Progenitor cell of endocrine pancreas (in vitro differentiated cells): Measurements from ENCODE around the gene MAP1LC3A. TPM values are rescaled to one million over a fixed set of nuclear protein-coding genes. Genes with fewer than 3 reads are reported as not detected.

Experiments
- DNase-seq: peaks from one replicate; pipeline ENCODE4 v3.0.0; 2021; ENCODE audit warnings: low spot score; ENCODE audit not compliant: unreplicated experiment
- H3K27ac Mint-ChIP-seq: 2 replicates; pipeline ENCODE4 v1.8.0; 2021; ENCODE audit warnings: mild to moderate bottlenecking, moderate library complexity, mixed read lengths
- H3K27me3 Mint-ChIP-seq: 2 replicates; pipeline ENCODE4 v1.8.0; 2021; ENCODE audit warnings: mixed read lengths
- H3K36me3 Mint-ChIP-seq: 2 replicates; pipeline ENCODE4 v1.8.0; 2022; ENCODE audit warnings: mixed read lengths; ENCODE audit not compliant: insufficient read depth
- H3K4me1 Mint-ChIP-seq: 2 replicates; pipeline ENCODE4 v1.8.0; 2021; ENCODE audit warnings: low read depth, mixed read lengths
- H3K4me3 Mint-ChIP-seq: 2 replicates; pipeline ENCODE4 v1.8.0; 2021; ENCODE audit warnings: low read depth, mild to moderate bottlenecking, moderate library complexity, mixed read lengths
- H3K9me3 Mint-ChIP-seq: 2 replicates; pipeline ENCODE4 v1.8.0; 2021; ENCODE audit warnings: low read depth, mixed read lengths
- total RNA-seq: library from RNA; stranded (reverse); gene quantifications from 2 replicates; pipeline ENCODE4 v1.2.1, GENCODE V29; 2021
- TF ChIP-seq, protein P1 (sequence below): fragments of 200-600 bp; sonication (generic); IDR thresholded peaks from one replicate; pipeline ENCODE4 v1.5.0; 2021; ENCODE audit warnings: antibody characterized with exemption, mild to moderate bottlenecking; ENCODE audit not compliant: unreplicated experiment

MAP1LC3A gene
- total RNA-seq, 1 donor from 2014 or later = 52.8 TPM

DNA sequence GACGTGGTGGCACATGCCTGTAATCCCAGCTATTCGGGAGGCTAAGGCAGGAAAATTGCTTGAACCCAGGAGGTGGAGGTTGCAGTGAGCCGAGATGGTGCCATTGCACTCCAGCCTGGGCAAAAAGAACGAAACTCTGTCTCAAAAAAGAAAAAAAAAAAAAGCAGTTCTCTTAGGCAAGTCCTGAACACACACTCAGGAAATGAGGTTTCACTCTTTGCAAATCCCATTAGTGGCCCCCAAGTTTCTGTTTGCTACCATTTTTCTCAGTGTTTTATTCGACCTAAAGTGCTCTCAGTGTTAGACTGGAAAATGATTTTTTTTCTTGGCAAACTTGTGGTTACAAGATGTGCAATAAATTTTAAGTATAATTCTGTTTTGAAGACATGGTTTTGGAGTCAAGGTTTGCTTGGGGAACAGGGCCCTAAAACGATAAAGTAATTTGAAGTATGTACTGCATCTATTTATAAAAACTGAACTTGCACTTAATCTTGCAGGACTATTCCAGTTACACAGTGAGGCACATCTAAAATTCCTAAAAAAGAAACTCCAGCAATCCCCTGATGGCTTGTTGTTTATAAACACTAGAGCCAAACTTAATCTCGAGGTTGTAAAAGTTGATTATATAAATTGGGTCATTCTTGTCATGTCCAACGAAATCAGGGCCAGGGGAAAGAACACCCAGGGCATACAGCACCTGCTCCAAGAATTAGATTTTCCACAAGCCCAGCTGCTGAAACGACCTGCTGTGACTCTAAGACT lies 42.6 kb downstream of the MAP1LC3A start:
- peaks cover 1% of the 10 kb centered on the region for H3K4me1 Mint-ChIP-seq
- DNase-seq = no peak
- peaks cover 6% of the 10 kb centered on the region for H3K36me3 Mint-ChIP-seq
- no peak overlapping the region for H3K27ac Mint-ChIP-seq
- H3K4me3 Mint-ChIP-seq = no peak overlapping the region
- H3K9me3 Mint-ChIP-seq = no peaks in the 10 kb centered on the region
- H3K27me3 Mint-ChIP-seq = no peaks in the 10 kb centered on the region
- TF ChIP-seq, protein P1, sequence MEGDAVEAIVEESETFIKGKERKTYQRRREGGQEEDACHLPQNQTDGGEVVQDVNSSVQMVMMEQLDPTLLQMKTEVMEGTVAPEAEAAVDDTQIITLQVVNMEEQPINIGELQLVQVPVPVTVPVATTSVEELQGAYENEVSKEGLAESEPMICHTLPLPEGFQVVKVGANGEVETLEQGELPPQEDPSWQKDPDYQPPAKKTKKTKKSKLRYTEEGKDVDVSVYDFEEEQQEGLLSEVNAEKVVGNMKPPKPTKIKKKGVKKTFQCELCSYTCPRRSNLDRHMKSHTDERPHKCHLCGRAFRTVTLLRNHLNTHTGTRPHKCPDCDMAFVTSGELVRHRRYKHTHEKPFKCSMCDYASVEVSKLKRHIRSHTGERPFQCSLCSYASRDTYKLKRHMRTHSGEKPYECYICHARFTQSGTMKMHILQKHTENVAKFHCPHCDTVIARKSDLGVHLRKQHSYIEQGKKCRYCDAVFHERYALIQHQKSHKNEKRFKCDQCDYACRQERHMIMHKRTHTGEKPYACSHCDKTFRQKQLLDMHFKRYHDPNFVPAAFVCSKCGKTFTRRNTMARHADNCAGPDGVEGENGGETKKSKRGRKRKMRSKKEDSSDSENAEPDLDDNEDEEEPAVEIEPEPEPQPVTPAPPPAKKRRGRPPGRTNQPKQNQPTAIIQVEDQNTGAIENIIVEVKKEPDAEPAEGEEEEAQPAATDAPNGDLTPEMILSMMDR = no peak

DNA sequence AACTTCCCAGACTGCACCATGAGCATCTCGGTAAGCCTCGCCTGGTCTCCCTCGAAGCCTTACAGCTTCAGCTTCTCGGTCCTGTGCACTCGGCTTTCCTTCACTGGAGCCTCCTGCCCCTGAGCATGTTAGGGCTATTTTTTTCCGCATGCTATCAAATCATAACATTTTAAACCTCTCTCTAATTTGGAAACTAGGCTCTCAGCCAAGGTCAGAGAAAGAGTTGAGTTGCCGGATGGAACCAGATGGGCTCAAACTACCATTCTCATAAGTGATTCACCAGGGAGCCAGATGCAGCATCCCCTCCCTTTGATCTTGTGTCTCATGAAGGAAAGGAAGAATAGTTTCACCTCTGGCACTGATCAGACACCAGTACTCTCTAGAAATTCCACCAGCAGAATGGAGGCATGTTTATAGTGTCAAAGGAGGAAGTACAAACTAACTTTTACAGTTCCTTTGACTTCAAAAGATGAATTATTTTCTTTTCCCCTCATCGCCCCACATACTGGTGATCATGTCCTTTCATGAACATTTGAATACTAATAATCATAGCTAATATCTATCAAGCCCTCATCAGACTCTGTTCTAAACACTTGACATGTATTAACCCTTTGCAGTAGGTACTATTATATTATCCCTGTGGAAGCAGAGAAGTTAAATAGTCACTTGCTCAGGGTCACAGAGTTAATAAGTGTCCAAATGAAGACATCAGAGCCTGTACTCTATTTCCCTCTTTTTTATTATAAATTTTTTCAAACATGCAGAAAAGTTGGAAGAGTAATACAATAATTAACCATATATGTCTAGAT lies 46.7 kb downstream of the MAP1LC3A start:
- Mint-ChIP-seq H3K4me1 (peaks cover 5% of the 10 kb centered on the region), H3K27me3 (no peaks in the 10 kb centered on the region), H3K36me3 (peaks cover 16% of the 10 kb centered on the region), H3K9me3 (no peaks in the 10 kb centered on the region), H3K4me3 (no peak overlapping the region), H3K27ac (no peak overlapping the region)
- TF ChIP-seq, protein P1 = no peak
- DNase-seq = no peak

DNA sequence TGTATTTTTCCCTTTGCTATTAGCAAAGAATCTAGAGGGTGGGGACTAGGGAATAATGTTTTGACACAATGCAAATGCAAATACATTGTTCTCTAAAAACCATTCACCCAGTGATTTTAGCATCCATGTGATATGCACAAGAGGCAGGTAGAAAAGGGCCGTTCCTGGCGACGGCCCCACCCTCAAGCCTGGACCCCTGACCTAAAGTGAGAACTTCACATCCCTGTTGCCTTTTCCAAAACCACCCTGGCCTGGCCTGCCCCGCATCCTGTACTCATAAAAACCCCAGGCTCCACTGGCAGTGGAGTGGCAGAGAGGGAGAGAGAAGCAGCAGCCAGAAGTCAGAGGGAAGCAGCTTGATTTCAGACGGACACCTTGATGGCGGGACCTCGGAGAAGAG lies 48.5 kb downstream of the MAP1LC3A start:
- H3K27ac Mint-ChIP-seq = no peak overlapping the region
- H3K27me3 Mint-ChIP-seq = no peaks in the 10 kb centered on the region
- TF ChIP-seq, protein P1 = no peak
- H3K36me3 Mint-ChIP-seq = peaks cover 19% of the 10 kb centered on the region
- no peak for DNase-seq
- H3K4me1 Mint-ChIP-seq = peaks cover 5% of the 10 kb centered on the region
- peaks cover 3% of the 10 kb centered on the region for H3K9me3 Mint-ChIP-seq
- H3K4me3 Mint-ChIP-seq = no peak overlapping the region

Other genes starting within 250 kb of the MAP1LC3A start
- 83.9 and 85.5 TPM in 2 replicates for gene ITCH, start 195.4 kb upstream of the MAP1LC3A start, total RNA-seq
- 185 and 208 TPM in 2 replicates for gene DYNLRB1, start 42.3 kb upstream of the MAP1LC3A start, total RNA-seq
- 44.3 and 45.8 TPM in 2 replicates for gene PIGU, start 118.4 kb downstream of the MAP1LC3A start, total RNA-seq
- 31.5 and 33.0 TPM in 2 replicates for gene TP53INP2, start 145.6 kb downstream of the MAP1LC3A start, total RNA-seq